ENCODE results near the gene FAM240A. TPM values are rescaled to one million over a fixed set of nuclear protein-coding genes. Genes with fewer than 3 reads are reported as not detected.

FAM240A gene
- total RNA-seq, 4 donors from 2014 or later = 0.22 TPM; not detected in 3

DNA sequence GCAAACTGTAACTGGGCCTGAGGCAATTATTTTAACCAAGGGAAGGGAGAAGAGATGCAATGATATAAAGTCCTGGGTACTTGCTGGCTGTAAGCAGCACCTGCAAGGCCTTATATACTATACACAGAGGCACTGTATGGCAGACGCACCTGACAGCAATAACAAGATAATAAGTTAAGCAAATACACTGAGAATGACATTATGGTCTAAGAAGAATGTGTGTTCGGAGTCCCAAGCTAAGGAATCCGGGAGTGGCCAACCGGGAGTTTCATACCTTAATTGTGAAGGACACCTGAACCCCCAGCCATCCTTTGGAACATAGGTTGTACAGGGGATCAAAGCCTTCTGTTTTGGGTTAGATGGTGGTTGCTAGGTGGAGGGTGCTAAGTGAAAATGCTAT lies 13.7 kb downstream of the FAM240A start:
- TF ChIP-seq EP300 (IDR thresholded peaks at IDR 0.05) = no peak
- no peak for TF ChIP-seq CTCF (IDR thresholded peaks at IDR 0.05)
- TF ChIP-seq POLR2A (IDR thresholded peaks at IDR 0.05) = no peak
- Histone ChIP-seq H3K4me3 (no peak overlapping the region), H3K9me3 (no peaks in the 10 kb centered on the region), H3K27ac (no peak overlapping the region), H3K27me3 (no peaks in the 10 kb centered on the region), H3K36me3 (no peaks in the 10 kb centered on the region), H3K4me1 (peaks cover 0 to 26% (median 11%) of the 10 kb centered on the region in 4 donors)
- 91 to 92% methylated on average over 4 of the region's 4 CpGs for WGBS, 2 donors
- DNase-seq (ENCODE audit: low spot score in 2 of 2) = no peak

DNA sequence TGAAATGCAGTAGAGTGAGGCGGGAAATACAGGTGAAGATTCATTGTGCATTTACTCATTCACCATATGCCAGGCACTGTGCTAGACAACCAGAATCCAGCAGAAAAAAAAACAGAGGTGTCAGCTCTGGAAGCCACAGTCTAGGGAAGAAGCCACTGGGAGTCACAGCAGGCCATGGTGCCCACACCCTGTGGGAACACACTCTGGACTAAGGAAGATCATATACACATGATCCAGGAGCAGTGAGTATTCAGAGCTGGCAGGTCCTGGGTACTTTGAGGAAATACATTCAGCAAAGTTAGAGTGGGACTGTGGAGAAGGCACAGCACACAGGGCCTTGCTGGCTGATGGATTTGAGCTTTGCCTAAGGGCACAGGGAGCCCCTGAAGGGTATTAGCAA lies 14.8 kb downstream of the FAM240A start:
- WGBS, 2 donors = 88 to 91% methylated on average over 1 of the region's 1 CpG
- Histone ChIP-seq H3K36me3 (no peaks in the 10 kb centered on the region), H3K9me3 (no peaks in the 10 kb centered on the region), H3K27ac (no peak overlapping the region), H3K27me3 (no peaks in the 10 kb centered on the region), H3K4me3 (no peak overlapping the region), H3K4me1 (peaks cover 0 to 26% (median 11%) of the 10 kb centered on the region in 4 donors)
- DNase-seq (ENCODE audit: low spot score in 2 of 2) = no peak
- no peak for TF ChIP-seq POLR2A (IDR thresholded peaks at IDR 0.05)
- no peak for TF ChIP-seq EP300 (IDR thresholded peaks at IDR 0.05)
- TF ChIP-seq CTCF (IDR thresholded peaks at IDR 0.05) = no peak

DNA sequence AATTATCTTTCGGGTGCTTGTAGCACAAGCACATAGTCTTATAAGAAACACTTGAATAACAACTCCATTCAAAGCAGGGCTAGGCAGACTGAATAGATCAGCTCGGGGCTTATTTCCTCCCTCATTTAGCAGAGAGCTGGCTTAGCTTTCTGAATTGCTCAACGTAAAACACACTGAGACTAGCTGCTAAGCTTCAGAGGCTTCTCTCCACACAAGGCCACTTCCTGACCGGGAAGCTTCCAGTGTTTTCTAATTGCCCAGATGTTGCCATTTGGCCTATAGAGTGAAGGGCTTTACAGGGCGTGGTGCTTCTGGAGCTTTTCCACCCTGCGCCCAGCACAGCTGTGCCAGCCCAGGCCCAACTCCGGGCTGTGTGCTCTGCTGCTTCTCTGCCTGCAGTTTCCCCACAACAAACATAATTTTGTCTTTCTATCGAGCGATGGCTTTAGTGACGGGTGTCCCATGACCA lies 16.6 kb downstream of the FAM240A start:
- TF ChIP-seq POLR2A (IDR thresholded peaks at IDR 0.05) (peak in 1 of 2 donors; percentile 17), CTCF (IDR thresholded peaks at IDR 0.05) (no peak), EP300 (IDR thresholded peaks at IDR 0.05) (peak in 1 of 2 donors; percentile 56)
- Histone ChIP-seq H3K27me3 (no peaks in the 10 kb centered on the region), H3K4me3 (peak overlapping the region in 1 of 4 donors; percentile 44), H3K9me3 (no peaks in the 10 kb centered on the region), H3K4me1 (peaks cover 0 to 31% (median 13%) of the 10 kb centered on the region in 4 donors), H3K27ac (peak overlapping the region; percentile 58 to 94 (median 72)), H3K36me3 (no peaks in the 10 kb centered on the region)
- WGBS, 2 donors = 28 to 41% methylated on average over 10 of the region's 10 CpGs
- peak in 1 of 2 donors; percentile 47 for DNase-seq (ENCODE audit: low spot score in 2 of 2)

GRCh38 chr3:46629551-46630517 lies 17.5 kb downstream of the FAM240A start:
- Histone ChIP-seq H3K4me1 (peaks cover 0 to 31% (median 13%) of the 10 kb centered on the region in 4 donors), H3K27ac (peak overlapping the region; percentile 58 to 94 (median 72)), H3K36me3 (no peaks in the 10 kb centered on the region), H3K4me3 (peak overlapping the region; percentile 5 to 44 (median 25)), H3K27me3 (no peaks in the 10 kb centered on the region), H3K9me3 (no peaks in the 10 kb centered on the region)
- 12 to 25% methylated on average over 20 to 35 of the region's 36 CpGs for WGBS, 2 donors
- DNase-seq (ENCODE audit: low spot score in 2 of 2) = peak; percentile 48 to 57
- no peak for TF ChIP-seq POLR2A (IDR thresholded peaks at IDR 0.05)
- peak; percentile 95 to 99 (median 98) for TF ChIP-seq CTCF (IDR thresholded peaks at IDR 0.05)
- peak in 1 of 2 donors; percentile 46 for TF ChIP-seq EP300 (IDR thresholded peaks at IDR 0.05)

DNA sequence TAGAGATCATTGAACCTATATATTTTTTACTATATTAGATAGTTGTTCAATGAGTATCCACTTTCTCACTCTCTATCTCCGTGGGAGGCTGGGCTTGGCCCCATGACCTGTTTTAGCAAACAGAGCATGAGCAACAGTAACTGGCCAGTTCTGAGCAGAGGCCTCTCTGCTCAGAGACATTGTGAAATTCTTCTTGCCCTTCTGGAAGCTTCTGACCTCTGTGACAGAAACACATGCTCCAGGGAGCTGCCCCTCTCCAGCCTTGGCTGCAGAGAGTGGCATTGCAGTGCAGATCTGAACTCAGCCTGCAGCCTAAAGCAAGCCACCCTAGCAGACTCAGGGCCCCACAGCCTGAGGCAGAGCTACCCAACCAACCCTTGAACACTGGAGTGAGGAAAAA lies 20.5 kb downstream of the FAM240A start:
- TF ChIP-seq CTCF (IDR thresholded peaks at IDR 0.05) = peak in 1 of 5 experiments; percentile 14
- TF ChIP-seq POLR2A (IDR thresholded peaks at IDR 0.05) = no peak
- Histone ChIP-seq H3K4me1 (peaks cover 0 to 31% (median 13%) of the 10 kb centered on the region in 4 donors), H3K9me3 (no peaks in the 10 kb centered on the region), H3K4me3 (no peak overlapping the region), H3K27me3 (no peaks in the 10 kb centered on the region), H3K36me3 (no peaks in the 10 kb centered on the region), H3K27ac (no peak overlapping the region)
- 37 to 44% methylated on average over 1 of the region's 1 CpG for WGBS, 2 donors
- no peak for DNase-seq (ENCODE audit: low spot score in 2 of 2)

Measured in tibial nerve (tissue), 4 donors.